GM21423 (cell line): Measurements from ENCODE around the gene TBC1D32.

Experiments
- ATAC-seq: cut with Tn5 transposase; IDR thresholded peaks from one replicate; pipeline ENCODE4 v1.9.1; 2021; ENCODE audit warnings: mild to moderate bottlenecking, moderate library complexity; ENCODE audit not compliant: unreplicated experiment

TBC1D32 gene

DNA sequence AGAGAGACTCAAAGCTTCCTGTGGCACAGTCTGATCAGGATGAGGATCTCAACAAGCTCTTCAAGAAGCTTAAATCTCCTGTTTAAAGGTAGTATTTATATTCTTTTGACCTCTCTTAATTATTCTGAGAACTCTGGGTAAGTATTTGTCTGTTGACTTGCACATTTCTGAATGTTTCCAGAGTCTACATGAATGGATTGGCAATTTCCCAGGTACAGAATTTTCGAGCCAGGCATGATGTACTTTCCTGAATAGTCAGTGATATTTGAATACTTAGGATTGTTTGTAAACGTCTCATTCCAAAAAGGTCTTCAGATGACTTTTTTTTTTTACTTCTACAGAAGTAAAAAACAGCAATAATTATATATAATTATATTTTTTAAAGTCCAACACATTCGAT, 293.4 kb downstream of the TBC1D32 start:
- ATAC-seq: no peak

GRCh38 chr6:121033091-121033490, 301.2 kb downstream of the TBC1D32 start:
- ATAC-seq: no peak

DNA sequence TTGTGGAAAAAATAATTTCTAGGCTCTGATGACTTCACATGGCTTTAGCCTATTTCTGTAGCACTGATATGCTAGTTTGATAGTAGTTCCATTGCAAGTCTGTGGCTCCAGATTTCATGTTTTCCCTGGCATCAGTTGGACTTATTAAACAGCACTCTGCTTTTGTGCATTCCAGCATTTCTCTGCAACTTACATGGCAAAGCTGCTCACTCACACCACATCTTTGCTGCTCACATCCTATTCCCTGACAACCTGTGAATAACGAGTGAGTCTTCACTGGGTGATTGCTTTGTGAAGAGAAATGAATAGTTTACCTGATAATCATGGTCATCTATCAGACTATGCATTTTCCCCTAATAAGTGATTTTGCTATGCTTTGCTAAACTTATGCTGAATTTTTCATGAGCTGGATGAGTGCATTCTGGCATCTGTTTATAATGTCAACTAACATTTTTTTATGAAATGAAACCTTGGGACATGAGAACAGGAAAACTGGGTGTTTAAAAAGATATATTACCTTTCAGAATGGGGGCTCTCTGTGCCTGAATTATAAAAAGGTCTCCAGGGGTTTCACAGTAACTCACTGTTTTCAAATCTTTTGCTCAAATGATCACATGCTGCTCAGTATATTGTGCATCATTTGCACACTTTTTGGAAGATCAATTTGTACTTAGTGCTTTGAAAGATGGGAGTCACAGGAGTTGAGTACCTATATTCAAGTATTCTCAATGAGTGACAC, 301.8 kb downstream of the TBC1D32 start:
- no peak for ATAC-seq
